ENCODE results near the gene TCEAL8.

DNA sequence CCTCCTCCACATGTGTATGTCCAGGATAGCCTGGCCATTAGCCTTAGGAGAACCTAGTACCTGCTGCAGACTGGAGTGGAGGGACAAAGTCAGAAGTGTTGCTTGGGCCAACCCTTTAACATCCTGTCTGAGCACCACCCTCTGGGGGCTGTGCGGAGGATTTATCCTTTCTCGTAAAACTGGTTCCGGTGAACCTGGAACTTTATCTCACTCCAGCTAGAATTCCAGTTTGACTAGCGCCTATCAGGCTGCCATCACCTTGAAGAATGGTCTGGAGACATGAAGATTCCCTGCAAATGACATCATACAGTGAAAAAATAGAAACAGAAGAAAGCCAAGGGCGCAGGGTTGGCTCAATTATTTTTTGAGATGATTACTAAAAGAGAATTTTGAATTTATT is 4.0 kb downstream of the TCEAL8 start:
- TF ChIP-seq CTCF (IDR thresholded peaks at IDR 0.05): no peak
- TF ChIP-seq, protein P1, sequence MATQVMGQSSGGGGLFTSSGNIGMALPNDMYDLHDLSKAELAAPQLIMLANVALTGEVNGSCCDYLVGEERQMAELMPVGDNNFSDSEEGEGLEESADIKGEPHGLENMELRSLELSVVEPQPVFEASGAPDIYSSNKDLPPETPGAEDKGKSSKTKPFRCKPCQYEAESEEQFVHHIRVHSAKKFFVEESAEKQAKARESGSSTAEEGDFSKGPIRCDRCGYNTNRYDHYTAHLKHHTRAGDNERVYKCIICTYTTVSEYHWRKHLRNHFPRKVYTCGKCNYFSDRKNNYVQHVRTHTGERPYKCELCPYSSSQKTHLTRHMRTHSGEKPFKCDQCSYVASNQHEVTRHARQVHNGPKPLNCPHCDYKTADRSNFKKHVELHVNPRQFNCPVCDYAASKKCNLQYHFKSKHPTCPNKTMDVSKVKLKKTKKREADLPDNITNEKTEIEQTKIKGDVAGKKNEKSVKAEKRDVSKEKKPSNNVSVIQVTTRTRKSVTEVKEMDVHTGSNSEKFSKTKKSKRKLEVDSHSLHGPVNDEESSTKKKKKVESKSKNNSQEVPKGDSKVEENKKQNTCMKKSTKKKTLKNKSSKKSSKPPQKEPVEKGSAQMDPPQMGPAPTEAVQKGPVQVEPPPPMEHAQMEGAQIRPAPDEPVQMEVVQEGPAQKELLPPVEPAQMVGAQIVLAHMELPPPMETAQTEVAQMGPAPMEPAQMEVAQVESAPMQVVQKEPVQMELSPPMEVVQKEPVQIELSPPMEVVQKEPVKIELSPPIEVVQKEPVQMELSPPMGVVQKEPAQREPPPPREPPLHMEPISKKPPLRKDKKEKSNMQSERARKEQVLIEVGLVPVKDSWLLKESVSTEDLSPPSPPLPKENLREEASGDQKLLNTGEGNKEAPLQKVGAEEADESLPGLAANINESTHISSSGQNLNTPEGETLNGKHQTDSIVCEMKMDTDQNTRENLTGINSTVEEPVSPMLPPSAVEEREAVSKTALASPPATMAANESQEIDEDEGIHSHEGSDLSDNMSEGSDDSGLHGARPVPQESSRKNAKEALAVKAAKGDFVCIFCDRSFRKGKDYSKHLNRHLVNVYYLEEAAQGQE (IDR thresholded peaks at IDR 0.05; ENCODE audit: insufficient read depth in 1 of 2, low read depth in 2 of 2, low read length in 1 of 2): no peak
- no peak for TF ChIP-seq POLR2AphosphoS5 (IDR thresholded peaks at IDR 0.05; ENCODE audit: low read depth, low read length)
- no peak for TF ChIP-seq SIN3A (IDR thresholded peaks at IDR 0.05; ENCODE audit: borderline replicate concordance, insufficient read depth, low read depth, low read length)

Data from Panc1 (cell line).